ENCODE measurements around the gene RAB30. TPM values are rescaled to one million over a fixed set of nuclear protein-coding genes. Genes with fewer than 3 reads are reported as not detected.

Gene RAB30
- total and polyA plus RNA-seq, 2 donors from 2014 or later, result 3.1 to 15.2 TPM

DNA sequence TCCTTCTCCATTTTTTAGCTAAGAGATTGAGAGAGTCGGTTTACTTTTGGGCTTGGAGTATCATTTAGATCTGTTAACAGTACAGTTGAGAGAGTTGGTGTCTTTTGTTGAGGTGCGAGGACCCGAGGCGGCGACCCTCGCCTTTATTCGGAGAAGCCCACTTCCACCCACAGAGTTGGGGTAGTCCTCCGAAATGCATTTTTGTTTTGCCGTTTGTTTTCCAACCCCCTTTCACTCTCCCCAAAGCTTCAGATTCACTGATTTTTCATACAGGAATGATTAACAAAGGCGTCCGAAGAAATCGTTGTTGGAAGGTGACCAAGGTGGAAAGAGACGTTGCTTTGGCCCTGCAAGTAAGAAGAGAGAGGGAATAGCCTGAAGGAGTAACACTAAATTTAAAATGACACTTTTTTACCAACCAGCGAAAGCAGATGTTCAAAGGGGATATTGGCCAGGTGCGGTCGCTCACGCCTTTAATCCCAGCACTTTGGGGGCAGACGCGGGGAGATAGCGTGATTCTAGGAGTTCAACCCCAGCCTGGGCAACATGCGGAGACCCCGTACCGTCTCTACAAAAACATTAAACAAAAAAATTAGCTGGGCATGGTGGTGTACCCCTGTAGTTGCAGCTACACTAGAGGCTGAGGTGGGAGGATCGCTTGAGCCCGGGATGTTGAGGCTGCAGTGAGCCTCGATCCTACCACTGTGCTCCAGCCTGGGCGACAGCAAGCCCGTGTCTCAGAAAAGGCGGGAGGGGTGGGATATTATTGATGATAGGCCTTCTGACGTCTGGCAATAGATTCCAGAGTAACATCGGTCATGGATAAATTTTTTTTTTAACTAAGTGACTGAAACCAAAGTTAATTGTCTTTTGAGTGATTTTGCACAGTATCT lies 899 bp upstream of the RAB30 start:
- H3K36me3 ChIP-seq (ENCODE audit: control insufficient read depth in 2 of 3, insufficient read depth in 3 of 3, low read length in 3 of 3), result peaks cover 0 to 4% (median 0%) of the 10 kb centered on the region in 3 donors
- peak overlapping the region; percentile 96 to 97 for H3K27ac ChIP-seq (ENCODE audit: low read depth in 2 of 2, low read length in 2 of 2)
- H3K9me3 ChIP-seq (ENCODE audit: control insufficient read depth in 2 of 3, insufficient read depth in 1 of 3, low read length in 3 of 3), result no peaks in the 10 kb centered on the region
- peaks cover 0 to 13% (median 10%) of the 10 kb centered on the region in 3 donors for H3K4me1 ChIP-seq (ENCODE audit: control insufficient read depth in 2 of 3, insufficient read depth in 2 of 3, low read depth in 1 of 3, low read length in 3 of 3)
- TF ChIP-seq, protein P1, sequence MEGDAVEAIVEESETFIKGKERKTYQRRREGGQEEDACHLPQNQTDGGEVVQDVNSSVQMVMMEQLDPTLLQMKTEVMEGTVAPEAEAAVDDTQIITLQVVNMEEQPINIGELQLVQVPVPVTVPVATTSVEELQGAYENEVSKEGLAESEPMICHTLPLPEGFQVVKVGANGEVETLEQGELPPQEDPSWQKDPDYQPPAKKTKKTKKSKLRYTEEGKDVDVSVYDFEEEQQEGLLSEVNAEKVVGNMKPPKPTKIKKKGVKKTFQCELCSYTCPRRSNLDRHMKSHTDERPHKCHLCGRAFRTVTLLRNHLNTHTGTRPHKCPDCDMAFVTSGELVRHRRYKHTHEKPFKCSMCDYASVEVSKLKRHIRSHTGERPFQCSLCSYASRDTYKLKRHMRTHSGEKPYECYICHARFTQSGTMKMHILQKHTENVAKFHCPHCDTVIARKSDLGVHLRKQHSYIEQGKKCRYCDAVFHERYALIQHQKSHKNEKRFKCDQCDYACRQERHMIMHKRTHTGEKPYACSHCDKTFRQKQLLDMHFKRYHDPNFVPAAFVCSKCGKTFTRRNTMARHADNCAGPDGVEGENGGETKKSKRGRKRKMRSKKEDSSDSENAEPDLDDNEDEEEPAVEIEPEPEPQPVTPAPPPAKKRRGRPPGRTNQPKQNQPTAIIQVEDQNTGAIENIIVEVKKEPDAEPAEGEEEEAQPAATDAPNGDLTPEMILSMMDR (IDR thresholded peaks at IDR 0.05; ENCODE audit: borderline replicate concordance, extremely low read depth, insufficient read depth), result no peak
- peak overlapping the region; percentile 85 to 99 (median 97) for H3K4me3 ChIP-seq (ENCODE audit: low read length in 3 of 3)
- DNase-seq (peak in 2 of 5 donors; percentile 48), FAIRE-seq (no peak)
- peak overlapping the region; percentile 94 to 98 (median 97) for H3K9ac ChIP-seq (ENCODE audit: low read length in 3 of 3)
- H3K27me3 ChIP-seq (ENCODE audit: control insufficient read depth, insufficient read depth, low read length), result no peaks in the 10 kb centered on the region
- intact Hi-C loops (cut with DNase I), result no loop called here

DNA sequence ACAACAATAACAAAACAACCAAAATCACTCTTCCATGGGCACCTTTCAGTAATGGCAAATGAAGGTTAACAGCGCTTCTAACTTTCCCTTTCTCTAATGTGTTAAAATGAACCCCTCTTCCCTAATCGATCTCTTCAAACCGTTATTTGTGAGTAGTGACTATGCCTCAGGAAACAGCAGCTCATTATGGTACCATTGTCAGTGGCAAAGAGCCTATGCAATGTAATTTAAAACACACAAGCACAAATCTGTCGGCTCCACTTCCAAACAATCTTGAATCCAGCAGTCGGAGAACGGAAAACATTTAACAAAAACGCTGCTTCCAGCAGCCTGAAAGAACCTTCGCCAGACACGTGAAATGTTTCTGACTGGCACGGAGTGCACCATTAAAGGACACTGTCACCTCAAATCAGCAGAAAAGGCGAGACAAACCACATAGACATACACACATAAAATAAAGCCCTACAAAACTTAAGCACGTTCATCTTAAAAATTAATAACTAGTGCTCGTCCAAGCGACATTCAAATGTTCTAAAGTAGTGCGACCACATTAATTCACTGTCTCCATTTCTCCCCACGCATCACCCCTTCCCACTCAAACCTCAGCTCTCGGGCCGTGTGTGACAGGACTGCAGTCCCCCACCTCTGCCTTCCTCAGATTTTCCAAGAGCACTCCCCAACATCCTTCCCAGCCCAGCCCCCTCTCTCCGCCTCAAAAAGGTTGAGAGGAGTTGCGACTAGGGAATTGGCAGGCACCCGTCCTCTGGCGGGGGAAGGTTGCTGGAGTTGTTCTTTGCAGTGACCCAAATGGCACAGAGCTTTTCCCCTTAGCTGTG lies 748 bp downstream of the RAB30 start:
- Histone ChIP-seq H3K4me3 (ENCODE audit: low read length in 3 of 3) (peak overlapping the region; percentile 85 to 99 (median 97)), H3K27ac (ENCODE audit: low read depth in 2 of 2, low read length in 2 of 2) (peak overlapping the region; percentile 89 to 97), H3K9ac (ENCODE audit: low read length in 3 of 3) (peak overlapping the region; percentile 88 to 94 (median 94)), H3K36me3 (ENCODE audit: control insufficient read depth in 2 of 3, insufficient read depth in 3 of 3, low read length in 3 of 3) (peaks cover 0 to 4% (median 0%) of the 10 kb centered on the region in 3 donors), H3K27me3 (ENCODE audit: control insufficient read depth, insufficient read depth, low read length) (no peaks in the 10 kb centered on the region), H3K4me1 (ENCODE audit: control insufficient read depth in 2 of 3, insufficient read depth in 2 of 3, low read depth in 1 of 3, low read length in 3 of 3) (peaks cover 0 to 13% (median 10%) of the 10 kb centered on the region in 3 donors), H3K9me3 (ENCODE audit: control insufficient read depth in 2 of 3, insufficient read depth in 1 of 3, low read length in 3 of 3) (no peaks in the 10 kb centered on the region)
- TF ChIP-seq, protein P1 (IDR thresholded peaks at IDR 0.05; ENCODE audit: borderline replicate concordance, extremely low read depth, insufficient read depth), result no peak
- DNase-seq (peak; percentile 13 to 81 (median 71)), FAIRE-seq (no peak)
- intact Hi-C loops (cut with DNase I), result no loop called here

DNA sequence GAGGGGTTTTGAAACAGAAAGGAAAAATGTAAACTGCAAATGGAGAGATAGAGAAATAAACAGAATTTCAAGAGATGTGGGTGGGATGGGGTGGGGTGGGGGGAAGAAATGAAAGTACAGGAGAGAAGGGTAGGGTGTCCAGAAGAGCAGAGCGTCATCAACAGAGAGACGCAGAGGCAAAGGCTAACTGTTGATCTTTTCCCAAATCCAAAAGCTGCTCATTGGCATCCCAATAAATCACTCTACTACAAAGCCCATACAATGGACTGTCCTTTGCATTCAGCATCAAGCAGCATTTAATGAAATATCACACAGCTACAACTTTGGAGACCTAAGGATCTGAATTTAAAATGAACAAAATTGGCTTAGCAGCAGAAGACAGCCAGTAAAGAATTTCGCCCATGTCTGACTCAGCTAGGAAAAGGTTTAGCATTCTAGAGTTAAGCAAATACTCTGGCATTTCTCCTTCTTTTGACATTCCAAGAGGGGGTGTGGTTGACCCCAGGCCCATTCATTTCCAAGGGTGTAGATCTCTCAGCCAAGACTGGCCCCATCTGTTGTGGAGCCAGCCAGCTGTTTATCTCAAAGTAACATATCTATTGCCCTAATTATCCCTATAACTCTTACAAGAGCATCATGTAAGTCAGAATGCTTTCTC lies 1.5 kb downstream of the RAB30 start:
- TF ChIP-seq, protein P1 (IDR thresholded peaks at IDR 0.05; ENCODE audit: borderline replicate concordance, extremely low read depth, insufficient read depth), result no peak
- Histone ChIP-seq H3K27ac (ENCODE audit: low read depth in 2 of 2, low read length in 2 of 2) (peak overlapping the region in 1 of 2 donors; percentile 89), H3K9me3 (ENCODE audit: control insufficient read depth in 2 of 3, insufficient read depth in 1 of 3, low read length in 3 of 3) (no peaks in the 10 kb centered on the region), H3K4me1 (ENCODE audit: control insufficient read depth in 2 of 3, insufficient read depth in 2 of 3, low read depth in 1 of 3, low read length in 3 of 3) (peaks cover 0 to 13% (median 10%) of the 10 kb centered on the region in 3 donors), H3K9ac (ENCODE audit: low read length in 3 of 3) (peak overlapping the region; percentile 88 to 94 (median 94)), H3K27me3 (ENCODE audit: control insufficient read depth, insufficient read depth, low read length) (no peaks in the 10 kb centered on the region), H3K36me3 (ENCODE audit: control insufficient read depth in 2 of 3, insufficient read depth in 3 of 3, low read length in 3 of 3) (peaks cover 0 to 4% (median 0%) of the 10 kb centered on the region in 3 donors), H3K4me3 (ENCODE audit: low read length in 3 of 3) (peak overlapping the region; percentile 85 to 99 (median 97))
- FAIRE-seq (no peak), DNase-seq (peak in 3 of 5 donors; percentile 30 to 65 (median 46))
- intact Hi-C loops (cut with DNase I), result no loop called here

Data from kidney (tissue), 14 donors.